DND-41 (cell line): Measurements from ENCODE around the gene FCRL3.
A peak's percentile ranks its signal among the peaks of the same experiment; 100 is the strongest.

Experiments
- ATAC-seq: fragments of 200-7000 bp; cut with Tn5 transposase; 3 replicates; pipeline ENCODE4 v1.9.1; 2021; ENCODE audit warnings: low read depth; ENCODE audit not compliant: insufficient read depth
- DNase-seq: peaks from one replicate; pipeline ENCODE4 v3.0.0-alpha.2; 2020
- H2AFZ ChIP-seq: 2 replicates; pipeline ENCODE4 v1.6.0; 2012; ENCODE audit warnings: low read depth, low read length
- H3K27ac ChIP-seq: 2 replicates; pipeline ENCODE4 v1.5.1; 2012; ENCODE audit warnings: low read length, inconsistent platforms
- H3K27me3 ChIP-seq: fragments of 200-600 bp; sonication (generic); 2 replicates; pipeline ENCODE4 v1.6.0; 2012; ENCODE audit warnings: low read length, mild to moderate bottlenecking, inconsistent platforms; ENCODE audit not compliant: insufficient read depth, poor library complexity
- H3K36me3 ChIP-seq: 2 replicates; pipeline ENCODE4 v1.5.1; 2012; ENCODE audit warnings: low read length, inconsistent platforms; ENCODE audit not compliant: insufficient read depth
- H3K4me1 ChIP-seq: 2 replicates; pipeline ENCODE4 v1.5.1; 2012; ENCODE audit warnings: mild to moderate bottlenecking, low read length; ENCODE audit not compliant: insufficient read depth
- H3K4me2 ChIP-seq: 2 replicates; pipeline ENCODE4 v1.6.0; 2012; ENCODE audit warnings: mild to moderate bottlenecking, moderate library complexity, low read length, inconsistent platforms; ENCODE audit not compliant: insufficient read depth
- H3K4me3 ChIP-seq, 2 experiments: fragments of 200-600 bp in 1 of 2; shearing (Covaris generic) in 1 of 2; 2 replicates each; pipeline ENCODE4 v1.5.1; 2012 to 2016; ENCODE audit warnings: inconsistent platforms in 2 of 2, low read length in 2 of 2, mild to moderate bottlenecking in 2 of 2, low read depth in 1 of 2, moderate library complexity in 1 of 2
- H3K79me2 ChIP-seq: 2 replicates; pipeline ENCODE4 v1.6.0; 2012; ENCODE audit warnings: low read length, inconsistent platforms; ENCODE audit not compliant: insufficient read depth
- H3K9ac ChIP-seq: 2 replicates; pipeline ENCODE4 v1.6.0; 2012; ENCODE audit warnings: low read depth, mild to moderate bottlenecking, inconsistent platforms, low read length, moderate library complexity
- H3K9me3 ChIP-seq: 2 replicates; pipeline ENCODE4 v1.5.1; 2012; ENCODE audit warnings: low read length, moderate library complexity, mild to moderate bottlenecking, inconsistent platforms; ENCODE audit not compliant: insufficient read depth, severe bottlenecking
- H4K20me1 ChIP-seq: 2 replicates; pipeline ENCODE4 v1.6.0; 2012; ENCODE audit warnings: low read length; ENCODE audit not compliant: insufficient read depth
- CTCF ChIP-seq: IDR thresholded peaks from 2 replicates; pipeline ENCODE4 v1.5.1; 2012; ENCODE audit warnings: borderline replicate concordance, low read length, moderate library complexity, mild to moderate bottlenecking; ENCODE audit not compliant: poor library complexity, severe bottlenecking; ENCODE audit errors: extremely low read depth
- EZH2 ChIP-seq: IDR thresholded peaks from 3 replicates; pipeline ENCODE4 v1.6.1; 2012; ENCODE audit warnings: borderline replicate concordance, low read depth, mild to moderate bottlenecking, moderate library complexity, low read length, inconsistent platforms; ENCODE audit not compliant: severe bottlenecking

FCRL3 gene

DNA sequence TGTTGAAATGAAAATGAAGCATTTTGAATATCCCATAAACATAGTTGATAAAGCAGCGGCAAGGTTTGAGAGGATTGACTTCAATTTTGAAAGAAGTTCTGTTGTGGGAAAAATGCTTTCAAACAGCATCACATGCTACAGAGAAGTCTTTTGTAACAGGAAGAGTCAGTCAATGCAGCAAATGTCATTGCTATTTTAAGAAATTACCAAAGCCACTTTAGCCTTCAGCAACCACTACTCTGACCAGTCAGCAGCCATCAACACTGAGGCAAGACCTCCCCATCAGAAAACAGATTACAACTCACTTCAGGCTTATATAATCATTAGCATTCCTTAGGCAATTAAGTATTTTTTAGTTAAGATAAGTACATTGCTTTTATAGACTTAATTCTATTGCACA, 33.8 kb upstream of the FCRL3 start:
- H4K20me1 ChIP-seq, result no peaks in the 10 kb centered on the region
- H3K4me2 ChIP-seq, result no peak overlapping the region
- no peaks in the 10 kb centered on the region for H3K36me3 ChIP-seq
- no peak overlapping the region for H3K27ac ChIP-seq
- no peak for DNase-seq
- H3K79me2 ChIP-seq, result no peaks in the 10 kb centered on the region
- no peak overlapping the region for H2AFZ ChIP-seq
- H3K4me3 ChIP-seq, result no peak overlapping the region
- no peaks in the 10 kb centered on the region for H3K4me1 ChIP-seq
- no peaks in the 10 kb centered on the region for H3K9me3 ChIP-seq
- TF ChIP-seq EZH2 (no peak), CTCF (no peak)
- no peak for ATAC-seq
- no peaks in the 10 kb centered on the region for H3K27me3 ChIP-seq
- no peak overlapping the region for H3K9ac ChIP-seq

DNA sequence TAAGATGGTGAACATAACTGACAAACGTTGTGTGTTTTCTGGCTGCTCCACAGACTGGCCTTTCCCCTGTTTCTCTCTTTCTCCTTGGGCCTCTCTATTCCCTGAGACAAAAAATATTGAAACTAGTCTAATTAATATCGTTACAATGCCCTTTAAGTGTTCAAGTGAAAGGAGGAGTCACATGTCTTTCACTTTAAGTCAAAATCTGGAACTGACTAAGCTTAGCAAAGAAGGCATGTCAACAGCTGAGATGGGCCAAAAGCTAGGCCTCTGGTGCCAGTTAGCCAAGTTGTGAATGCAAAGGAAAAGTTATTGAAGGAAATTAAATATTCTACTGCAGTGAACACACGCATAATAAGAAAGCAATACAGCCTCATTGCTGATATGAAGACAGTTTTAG, 32.2 kb upstream of the FCRL3 start:
- no peaks in the 10 kb centered on the region for H3K27me3 ChIP-seq
- no peak overlapping the region for H3K4me2 ChIP-seq
- H3K4me1 ChIP-seq, result no peaks in the 10 kb centered on the region
- no peaks in the 10 kb centered on the region for H3K36me3 ChIP-seq
- no peak overlapping the region for H3K4me3 ChIP-seq
- DNase-seq, result no peak
- H4K20me1 ChIP-seq, result no peaks in the 10 kb centered on the region
- no peak for ATAC-seq
- TF ChIP-seq CTCF, result no peak
- no peak for TF ChIP-seq EZH2
- no peak overlapping the region for H3K9ac ChIP-seq
- no peaks in the 10 kb centered on the region for H3K9me3 ChIP-seq
- no peak overlapping the region for H2AFZ ChIP-seq
- no peak overlapping the region for H3K27ac ChIP-seq
- H3K79me2 ChIP-seq, result no peaks in the 10 kb centered on the region

- DNase-seq (peak; percentile 29), ATAC-seq (no peak)
- Histone ChIP-seq H3K79me2 (no peaks in the 10 kb centered on the region), H3K27me3 (no peaks in the 10 kb centered on the region), H3K4me3 (no peak overlapping the region), H4K20me1 (no peaks in the 10 kb centered on the region), H3K36me3 (no peaks in the 10 kb centered on the region), H3K9me3 (peaks cover 18% of the 10 kb centered on the region), H3K4me2 (no peak overlapping the region), H3K27ac (no peak overlapping the region), H3K9ac (no peak overlapping the region), H3K4me1 (no peaks in the 10 kb centered on the region), H2AFZ (no peak overlapping the region)
- TF ChIP-seq EZH2, result no peak
- TF ChIP-seq CTCF, result no peak
Observed at GRCh38 chr1:157725221-157725577, 24.6 kb upstream of the FCRL3 start.

GRCh38 chr1:157724537-157725220, 24.1 kb upstream of the FCRL3 start:
- Histone ChIP-seq H3K27me3 (no peaks in the 10 kb centered on the region), H3K27ac (no peak overlapping the region)
- TF ChIP-seq EZH2, result no peak
- TF ChIP-seq CTCF, result no peak

More at GRCh38 chr1:157724537-157725220, 24.1 kb upstream of the FCRL3 start:
- Histone ChIP-seq H3K79me2 (no peaks in the 10 kb centered on the region), H4K20me1 (no peaks in the 10 kb centered on the region), H3K4me1 (no peaks in the 10 kb centered on the region), H3K4me3 (no peak overlapping the region), H3K9me3 (peaks cover 18% of the 10 kb centered on the region), H2AFZ (no peak overlapping the region), H3K9ac (no peak overlapping the region), H3K4me2 (no peak overlapping the region), H3K36me3 (no peaks in the 10 kb centered on the region)
- DNase-seq, result no peak
- ATAC-seq, result no peak
